H1 (cell line): Measurements from ENCODE around the gene CST7. TPM values are rescaled to one million over a fixed set of nuclear protein-coding genes. Genes with fewer than 3 reads are reported as not detected.

ENCODE experiments used
- ASH2L ChIP-seq: fragments of 200-600, 300-600 bp; sonication (generic); IDR thresholded peaks from one replicate; pipeline ENCODE4 v1.7.1; 2017; ENCODE audit warnings: low read length
- BACH1 ChIP-seq: IDR thresholded peaks from 2 replicates; pipeline ENCODE4 v1.6.1; 2012; ENCODE audit warnings: low read length, improper control_type of control experiment
- CBX8 ChIP-seq: fragments of 300-800, 300-1000 bp; sonication (generic); IDR thresholded peaks from 2 replicates; pipeline ENCODE4 v1.7.1; 2016; ENCODE audit warnings: low read depth, low read length, borderline replicate concordance
- EZH2 ChIP-seq: fragments of 200-600 bp; sonication (generic); IDR thresholded peaks from 2 replicates; pipeline ENCODE4 v1.7.1; 2012; ENCODE audit warnings: low read depth, mild to moderate bottlenecking, moderate library complexity, low read length, inconsistent platforms; ENCODE audit not compliant: severe bottlenecking
- POLR2A ChIP-seq, 2 experiments: IDR thresholded peaks; 1 replicate in 1 of 2; 2 replicates in 1 of 2; pipeline ENCODE4 v1.6.1; 2011; ENCODE audit warnings: low read depth in 2 of 2, low read length in 2 of 2, mild to moderate bottlenecking in 2 of 2; ENCODE audit errors: control extremely low read depth in 1 of 2
- RFX5 ChIP-seq: IDR thresholded peaks from 2 replicates; pipeline ENCODE4 v1.6.1; 2011; ENCODE audit warnings: low read depth, low read length, improper control_type of control experiment, borderline replicate concordance
- SIN3A ChIP-seq, 2 experiments: IDR thresholded peaks in 1 of 2; conservative IDR thresholded peaks in 1 of 2; 2 replicates each; pipeline ENCODE4 v1.6.1; 2011 to 2012; ENCODE audit warnings: low read length in 2 of 2, improper control_type of control experiment in 1 of 2, low read depth in 1 of 2, mild to moderate bottlenecking in 1 of 2
- polyA plus RNA-seq, 7 experiments: library from polyadenylated mRNA; depleted of rRNA in 3 of 7; stranded (reverse) in 5 of 7; unstranded in 2 of 7; fragments of >200 nt in 5 of 7; fragments of 200-250 nt in 2 of 7; gene quantifications; 1 replicate in 5 of 7; 2 replicates in 1 of 7; 4 replicates in 1 of 7; pipeline versions ENCODE4 v1.2.1 to v1.2.3, GENCODE V29; 2011 to 2013; ENCODE audit warnings: missing spikeins in 2 of 7, mixed read lengths in 2 of 7
- total RNA-seq: library from RNA; stranded (reverse); fragmentation: NEBNext Ultra II Directional; extraction: Animal tissue kit (Norgen Biotek cat#: 25700); gene quantifications from 2 replicates; pipeline ENCODE4 v1.2.1, GENCODE V29; 2021
- TF ChIP-seq, protein P1 (sequence below): fragments of 300-600 bp; sonication (generic); IDR thresholded peaks from 2 replicates; pipeline ENCODE4 v1.7.1; 2012; ENCODE audit warnings: low read length, moderate library complexity, mild to moderate bottlenecking, inconsistent platforms; ENCODE audit not compliant: insufficient replicate concordance
- TF ChIP-seq, protein P2 (sequence below): IDR thresholded peaks from 2 replicates; pipeline ENCODE4 v1.6.1; 2012; ENCODE audit warnings: low read length, inconsistent platforms

CST7 gene
- total and polyA plus RNA-seq, 2 of the 8 experiments (the other 6 are each of a cell fraction or from before 2014, with no cell fraction given): not detected

DNA sequence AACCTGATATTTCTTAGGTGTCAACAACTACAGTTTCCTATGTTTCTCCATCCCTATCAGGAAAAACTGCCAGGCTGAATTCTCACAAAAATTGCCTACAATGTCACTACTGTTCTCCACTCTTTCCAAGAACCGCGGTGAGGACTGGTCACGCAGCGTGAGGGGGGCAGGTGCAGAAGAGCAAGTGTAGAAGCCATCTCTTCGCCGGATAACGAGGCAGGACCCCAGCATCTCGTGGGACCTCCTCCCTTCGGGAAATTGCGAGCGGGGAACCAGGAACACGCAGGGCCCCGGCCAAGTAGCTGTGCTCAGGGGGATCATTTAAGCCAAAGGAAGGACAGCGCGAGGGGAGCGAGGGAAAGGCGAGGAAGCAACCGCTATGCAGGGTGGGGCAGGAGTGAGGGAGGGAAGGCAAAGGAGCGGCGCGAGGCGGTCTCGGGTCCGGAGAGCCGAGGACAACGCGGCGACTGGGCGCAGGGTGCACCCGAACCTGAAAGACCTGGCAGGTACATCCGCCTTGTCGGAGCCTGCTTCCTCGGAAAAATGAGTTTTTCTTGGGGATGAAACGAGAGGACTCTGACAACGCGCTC lies 42.9 kb downstream of the CST7 start (continued):
- TF ChIP-seq, protein P1, sequence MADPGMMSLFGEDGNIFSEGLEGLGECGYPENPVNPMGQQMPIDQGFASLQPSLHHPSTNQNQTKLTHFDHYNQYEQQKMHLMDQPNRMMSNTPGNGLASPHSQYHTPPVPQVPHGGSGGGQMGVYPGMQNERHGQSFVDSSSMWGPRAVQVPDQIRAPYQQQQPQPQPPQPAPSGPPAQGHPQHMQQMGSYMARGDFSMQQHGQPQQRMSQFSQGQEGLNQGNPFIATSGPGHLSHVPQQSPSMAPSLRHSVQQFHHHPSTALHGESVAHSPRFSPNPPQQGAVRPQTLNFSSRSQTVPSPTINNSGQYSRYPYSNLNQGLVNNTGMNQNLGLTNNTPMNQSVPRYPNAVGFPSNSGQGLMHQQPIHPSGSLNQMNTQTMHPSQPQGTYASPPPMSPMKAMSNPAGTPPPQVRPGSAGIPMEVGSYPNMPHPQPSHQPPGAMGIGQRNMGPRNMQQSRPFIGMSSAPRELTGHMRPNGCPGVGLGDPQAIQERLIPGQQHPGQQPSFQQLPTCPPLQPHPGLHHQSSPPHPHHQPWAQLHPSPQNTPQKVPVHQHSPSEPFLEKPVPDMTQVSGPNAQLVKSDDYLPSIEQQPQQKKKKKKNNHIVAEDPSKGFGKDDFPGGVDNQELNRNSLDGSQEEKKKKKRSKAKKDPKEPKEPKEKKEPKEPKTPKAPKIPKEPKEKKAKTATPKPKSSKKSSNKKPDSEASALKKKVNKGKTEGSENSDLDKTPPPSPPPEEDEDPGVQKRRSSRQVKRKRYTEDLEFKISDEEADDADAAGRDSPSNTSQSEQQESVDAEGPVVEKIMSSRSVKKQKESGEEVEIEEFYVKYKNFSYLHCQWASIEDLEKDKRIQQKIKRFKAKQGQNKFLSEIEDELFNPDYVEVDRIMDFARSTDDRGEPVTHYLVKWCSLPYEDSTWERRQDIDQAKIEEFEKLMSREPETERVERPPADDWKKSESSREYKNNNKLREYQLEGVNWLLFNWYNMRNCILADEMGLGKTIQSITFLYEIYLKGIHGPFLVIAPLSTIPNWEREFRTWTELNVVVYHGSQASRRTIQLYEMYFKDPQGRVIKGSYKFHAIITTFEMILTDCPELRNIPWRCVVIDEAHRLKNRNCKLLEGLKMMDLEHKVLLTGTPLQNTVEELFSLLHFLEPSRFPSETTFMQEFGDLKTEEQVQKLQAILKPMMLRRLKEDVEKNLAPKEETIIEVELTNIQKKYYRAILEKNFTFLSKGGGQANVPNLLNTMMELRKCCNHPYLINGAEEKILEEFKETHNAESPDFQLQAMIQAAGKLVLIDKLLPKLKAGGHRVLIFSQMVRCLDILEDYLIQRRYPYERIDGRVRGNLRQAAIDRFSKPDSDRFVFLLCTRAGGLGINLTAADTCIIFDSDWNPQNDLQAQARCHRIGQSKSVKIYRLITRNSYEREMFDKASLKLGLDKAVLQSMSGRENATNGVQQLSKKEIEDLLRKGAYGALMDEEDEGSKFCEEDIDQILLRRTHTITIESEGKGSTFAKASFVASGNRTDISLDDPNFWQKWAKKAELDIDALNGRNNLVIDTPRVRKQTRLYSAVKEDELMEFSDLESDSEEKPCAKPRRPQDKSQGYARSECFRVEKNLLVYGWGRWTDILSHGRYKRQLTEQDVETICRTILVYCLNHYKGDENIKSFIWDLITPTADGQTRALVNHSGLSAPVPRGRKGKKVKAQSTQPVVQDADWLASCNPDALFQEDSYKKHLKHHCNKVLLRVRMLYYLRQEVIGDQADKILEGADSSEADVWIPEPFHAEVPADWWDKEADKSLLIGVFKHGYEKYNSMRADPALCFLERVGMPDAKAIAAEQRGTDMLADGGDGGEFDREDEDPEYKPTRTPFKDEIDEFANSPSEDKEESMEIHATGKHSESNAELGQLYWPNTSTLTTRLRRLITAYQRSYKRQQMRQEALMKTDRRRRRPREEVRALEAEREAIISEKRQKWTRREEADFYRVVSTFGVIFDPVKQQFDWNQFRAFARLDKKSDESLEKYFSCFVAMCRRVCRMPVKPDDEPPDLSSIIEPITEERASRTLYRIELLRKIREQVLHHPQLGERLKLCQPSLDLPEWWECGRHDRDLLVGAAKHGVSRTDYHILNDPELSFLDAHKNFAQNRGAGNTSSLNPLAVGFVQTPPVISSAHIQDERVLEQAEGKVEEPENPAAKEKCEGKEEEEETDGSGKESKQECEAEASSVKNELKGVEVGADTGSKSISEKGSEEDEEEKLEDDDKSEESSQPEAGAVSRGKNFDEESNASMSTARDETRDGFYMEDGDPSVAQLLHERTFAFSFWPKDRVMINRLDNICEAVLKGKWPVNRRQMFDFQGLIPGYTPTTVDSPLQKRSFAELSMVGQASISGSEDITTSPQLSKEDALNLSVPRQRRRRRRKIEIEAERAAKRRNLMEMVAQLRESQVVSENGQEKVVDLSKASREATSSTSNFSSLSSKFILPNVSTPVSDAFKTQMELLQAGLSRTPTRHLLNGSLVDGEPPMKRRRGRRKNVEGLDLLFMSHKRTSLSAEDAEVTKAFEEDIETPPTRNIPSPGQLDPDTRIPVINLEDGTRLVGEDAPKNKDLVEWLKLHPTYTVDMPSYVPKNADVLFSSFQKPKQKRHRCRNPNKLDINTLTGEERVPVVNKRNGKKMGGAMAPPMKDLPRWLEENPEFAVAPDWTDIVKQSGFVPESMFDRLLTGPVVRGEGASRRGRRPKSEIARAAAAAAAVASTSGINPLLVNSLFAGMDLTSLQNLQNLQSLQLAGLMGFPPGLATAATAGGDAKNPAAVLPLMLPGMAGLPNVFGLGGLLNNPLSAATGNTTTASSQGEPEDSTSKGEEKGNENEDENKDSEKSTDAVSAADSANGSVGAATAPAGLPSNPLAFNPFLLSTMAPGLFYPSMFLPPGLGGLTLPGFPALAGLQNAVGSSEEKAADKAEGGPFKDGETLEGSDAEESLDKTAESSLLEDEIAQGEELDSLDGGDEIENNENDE: no peak
- TF ChIP-seq, protein P2, sequence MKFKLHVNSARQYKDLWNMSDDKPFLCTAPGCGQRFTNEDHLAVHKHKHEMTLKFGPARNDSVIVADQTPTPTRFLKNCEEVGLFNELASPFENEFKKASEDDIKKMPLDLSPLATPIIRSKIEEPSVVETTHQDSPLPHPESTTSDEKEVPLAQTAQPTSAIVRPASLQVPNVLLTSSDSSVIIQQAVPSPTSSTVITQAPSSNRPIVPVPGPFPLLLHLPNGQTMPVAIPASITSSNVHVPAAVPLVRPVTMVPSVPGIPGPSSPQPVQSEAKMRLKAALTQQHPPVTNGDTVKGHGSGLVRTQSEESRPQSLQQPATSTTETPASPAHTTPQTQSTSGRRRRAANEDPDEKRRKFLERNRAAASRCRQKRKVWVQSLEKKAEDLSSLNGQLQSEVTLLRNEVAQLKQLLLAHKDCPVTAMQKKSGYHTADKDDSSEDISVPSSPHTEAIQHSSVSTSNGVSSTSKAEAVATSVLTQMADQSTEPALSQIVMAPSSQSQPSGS: no peak
- TF ChIP-seq CBX8 (no peak), ASH2L (no peak), SIN3A (conservative IDR thresholded peaks at IDR 0.05 in 1 of 2, IDR thresholded peaks at IDR 0.05 in 1 of 2; ENCODE audit: low read depth in 1 of 2, low read length in 2 of 2) (no peak; a peak in 1 of 4 replicates), BACH1 (no peak), RFX5 (no peak), POLR2A (IDR thresholded peaks at IDR 0.05; ENCODE audit: control extremely low read depth in 1 of 2, low read depth in 2 of 2, low read length in 2 of 2) (no peak), EZH2 (peak; percentile 27)
